Brain microvascular endothelial cell (primary cell): ENCODE data around the gene ENTPD6.
A peak's percentile ranks its signal among the peaks of the same experiment; 100 is the strongest.

ENCODE experiments used
- DNase-seq: peaks from one replicate; pipeline ENCODE4 v3.0.0-alpha.2; 2020
- H3K27ac ChIP-seq: fragments of 250-450 bp; sonication (Bioruptor Pico); 2 replicates; pipeline ENCODE4 v1.5.1; 2020; ENCODE audit warnings: mild to moderate bottlenecking, moderate library complexity
- H3K27me3 ChIP-seq: fragments of 250-450 bp; sonication (Bioruptor Pico); replicated peaks from 2 replicates; pipeline ENCODE4 v1.5.1; 2020; ENCODE audit warnings: mild to moderate bottlenecking
- H3K36me3 ChIP-seq: fragments of 250-450 bp; sonication (Bioruptor Pico); replicated peaks from 2 replicates; pipeline ENCODE4 v1.5.1; 2020; ENCODE audit warnings: mild to moderate bottlenecking
- H3K4me3 ChIP-seq: 2 replicates; pipeline ENCODE4 v1.5.1; 2011; ENCODE audit warnings: low read depth, mild to moderate bottlenecking, control low read depth, low read length, moderate library complexity
- CTCF ChIP-seq: IDR thresholded peaks from 2 replicates; pipeline ENCODE4 v1.5.1; 2011; ENCODE audit warnings: low read depth, mild to moderate bottlenecking, moderate library complexity, low read length, control low read depth, inconsistent platforms; ENCODE audit errors: missing control alignments
- in situ Hi-C: cut with HindIII; loops from 2 replicates; pipeline ENCODE4 v1.10.0; 2017; ENCODE audit warnings: low sequenced_read_pairs, low pct_ligation_motif_present

Gene ENTPD6

GRCh38 chr20:25223765-25224720 lies 28.5 kb downstream of the ENTPD6 start:
- in situ Hi-C loops, result no loop called here
- peak overlapping the region; percentile 79 for H3K27ac ChIP-seq
- no peak for DNase-seq
- TF ChIP-seq CTCF, result no peak
- H3K4me3 ChIP-seq, result no peak overlapping the region
- no peaks in the 10 kb centered on the region for H3K27me3 ChIP-seq
- H3K36me3 ChIP-seq, result peaks cover 7% of the 10 kb centered on the region

GRCh38 chr20:25224941-25225340 lies 29.4 kb downstream of the ENTPD6 start:
- no peak overlapping the region for H3K4me3 ChIP-seq
- no peaks in the 10 kb centered on the region for H3K27me3 ChIP-seq
- no peak for DNase-seq
- in situ Hi-C loops, result no loop called here
- no peak for TF ChIP-seq CTCF
- H3K36me3 ChIP-seq, result peaks cover 4% of the 10 kb centered on the region
- no peak overlapping the region for H3K27ac ChIP-seq

GRCh38 chr20:25225642-25226432 lies 30.3 kb downstream of the ENTPD6 start:
- DNase-seq, result no peak
- Histone ChIP-seq H3K27me3 (no peaks in the 10 kb centered on the region), H3K4me3 (no peak overlapping the region), H3K27ac (no peak overlapping the region), H3K36me3 (peaks cover 4% of the 10 kb centered on the region)
- in situ Hi-C loops, result no loop called here
- TF ChIP-seq CTCF, result no peak

GRCh38 chr20:25226433-25227316 lies 31.2 kb downstream of the ENTPD6 start:
- Histone ChIP-seq H3K27me3 (no peaks in the 10 kb centered on the region), H3K27ac (peak overlapping the region; percentile 34), H3K36me3 (peaks cover 4% of the 10 kb centered on the region), H3K4me3 (no peak overlapping the region)
- in situ Hi-C loops, result no loop called here
- TF ChIP-seq CTCF, result no peak
- DNase-seq, result no peak

- DNase-seq, result peak; percentile 77
- no peaks in the 10 kb centered on the region for H3K27me3 ChIP-seq
- peaks cover 4% of the 10 kb centered on the region for H3K36me3 ChIP-seq
- no peak overlapping the region for H3K4me3 ChIP-seq
- H3K27ac ChIP-seq, result peak overlapping the region; percentile 34
- in situ Hi-C loops, result no loop called here
- TF ChIP-seq CTCF, result no peak
Measured at GRCh38 chr20:25227317-25227831, 31.9 kb downstream of the ENTPD6 start.
